ENCODE results near the gene CCDC97. TPM values are rescaled to one million over a fixed set of nuclear protein-coding genes. Genes with fewer than 3 reads are reported as not detected.
A peak's percentile ranks its signal among the peaks of the same experiment; 100 is the strongest.
"Not testable (repeated sequence)": the region's sequence is repeated elsewhere in the genome, so short reads cannot be mapped to it uniquely, and the experiment has no call there.

CCDC97 gene
- polyA plus RNA-seq, 6 donors from 2014 or later, result 19.8 to 37.2 (median 31.7) TPM

- no peaks in the 10 kb centered on the region for H3K27me3 Mint-ChIP-seq
- H3K36me3 Mint-ChIP-seq, result peaks cover 21 to 41% of the 10 kb centered on the region in 2 donors
- no peaks in the 10 kb centered on the region for H3K9me3 Mint-ChIP-seq
- H3K4me3 Mint-ChIP-seq, result no peak overlapping the region
- ATAC-seq (ENCODE audit: low read depth in 2 of 2) (no peak), DNase-seq (no peak)
- peak overlapping the region in 1 of 6 donors; percentile 8 for H3K27ac Mint-ChIP-seq
- peaks cover 0 to 3% (median 0%) of the 10 kb centered on the region in 3 donors for H3K4me1 Mint-ChIP-seq
Measured at GRCh38 chr19:41278478-41278877, 31.5 kb upstream of the CCDC97 start.

- peaks cover 0 to 2% (median 0%) of the 10 kb centered on the region in 3 donors for H3K4me1 Mint-ChIP-seq
- H3K9me3 Mint-ChIP-seq, result no peaks in the 10 kb centered on the region
- no peaks in the 10 kb centered on the region for H3K27me3 Mint-ChIP-seq
- H3K4me3 Mint-ChIP-seq, result peak overlapping the region in 1 of 8 donors; percentile 44
- DNase-seq (no peak), ATAC-seq (ENCODE audit: low read depth in 2 of 2) (no peak)
- peaks cover 0 to 7% of the 10 kb centered on the region in 2 donors for H3K36me3 Mint-ChIP-seq
- H3K27ac Mint-ChIP-seq, result peak overlapping the region in 2 of 6 donors; percentile 36 to 79
Measured at GRCh38 chr19:41288673-41289530, 21.1 kb upstream of the CCDC97 start.

GRCh38 chr19:41289814-41290213, 20.2 kb upstream of the CCDC97 start:
- H3K4me1 Mint-ChIP-seq; DNase-seq; H3K27me3 Mint-ChIP-seq; H3K9me3 Mint-ChIP-seq; H3K27ac Mint-ChIP-seq; H3K4me3 Mint-ChIP-seq; ATAC-seq (ENCODE audit: low read depth in 2 of 2): not testable (repeated sequence)
- peaks cover 7 to 16% of the 10 kb centered on the region in 2 donors for H3K36me3 Mint-ChIP-seq

GRCh38 chr19:41294393-41294792, 15.6 kb upstream of the CCDC97 start:
- Mint-ChIP-seq H3K4me3 (peak overlapping the region in 1 of 8 donors; percentile 15), H3K4me1 (peaks cover 22 to 31% (median 29%) of the 10 kb centered on the region in 3 donors), H3K27me3 (no peaks in the 10 kb centered on the region)

GRCh38 chr19:41295499-41295898, 14.5 kb upstream of the CCDC97 start:
- Mint-ChIP-seq H3K4me3 (peak overlapping the region in 1 of 8 donors; percentile 47), H3K4me1 (peaks cover 28 to 42% (median 36%) of the 10 kb centered on the region in 3 donors), H3K27ac (peak overlapping the region in 5 of 6 donors; percentile 82 to 99 (median 98)), H3K36me3 (peaks cover 12 to 21% of the 10 kb centered on the region in 2 donors), H3K9me3 (no peaks in the 10 kb centered on the region), H3K27me3 (no peaks in the 10 kb centered on the region)
- ATAC-seq (ENCODE audit: low read depth in 2 of 2) (no peak), DNase-seq (no peak)

More at GRCh38 chr19:41294393-41294792, 15.6 kb upstream of the CCDC97 start:
- Mint-ChIP-seq H3K9me3 (no peaks in the 10 kb centered on the region), H3K36me3 (peaks cover 12 to 21% of the 10 kb centered on the region in 2 donors), H3K27ac (peak overlapping the region in 4 of 6 donors; percentile 42 to 97 (median 53))
- no peak for ATAC-seq (ENCODE audit: low read depth in 2 of 2)
- DNase-seq, result no peak

GRCh38 chr19:41296433-41296871, 13.5 kb upstream of the CCDC97 start:
- peaks cover 33 to 52% (median 42%) of the 10 kb centered on the region in 3 donors for H3K4me1 Mint-ChIP-seq
- no peaks in the 10 kb centered on the region for H3K9me3 Mint-ChIP-seq
- H3K4me3 Mint-ChIP-seq, result no peak overlapping the region
- ATAC-seq (ENCODE audit: low read depth in 2 of 2) (no peak), DNase-seq (no peak)
- H3K27me3 Mint-ChIP-seq, result no peaks in the 10 kb centered on the region
- H3K36me3 Mint-ChIP-seq, result peaks cover 12 to 21% of the 10 kb centered on the region in 2 donors
- peak overlapping the region; percentile 96 to 99 (median 98) for H3K27ac Mint-ChIP-seq

- DNase-seq (peak; percentile 62), ATAC-seq (ENCODE audit: low read depth in 2 of 2) (peak; percentile 79)
- H3K27ac Mint-ChIP-seq, result peak overlapping the region; percentile 96 to 99 (median 98)
- H3K4me3 Mint-ChIP-seq, result peak overlapping the region in 7 of 8 donors; percentile 6 to 82 (median 66)
- H3K4me1 Mint-ChIP-seq, result peaks cover 42 to 65% (median 56%) of the 10 kb centered on the region in 3 donors
- no peaks in the 10 kb centered on the region for H3K9me3 Mint-ChIP-seq
- no peaks in the 10 kb centered on the region for H3K27me3 Mint-ChIP-seq
- peaks cover 12 to 19% of the 10 kb centered on the region in 2 donors for H3K36me3 Mint-ChIP-seq
Measured at GRCh38 chr19:41297628-41298347, 12.2 kb upstream of the CCDC97 start.

- Mint-ChIP-seq H3K27ac (peak overlapping the region; percentile 96 to 99 (median 98)), H3K9me3 (no peaks in the 10 kb centered on the region), H3K27me3 (no peaks in the 10 kb centered on the region), H3K4me3 (peak overlapping the region in 7 of 8 donors; percentile 6 to 82 (median 66)), H3K36me3 (peaks cover 12 to 19% of the 10 kb centered on the region in 2 donors), H3K4me1 (peaks cover 46 to 72% (median 60%) of the 10 kb centered on the region in 3 donors)
- ATAC-seq (ENCODE audit: low read depth in 2 of 2), result peak; percentile 39 to 56
- peak; percentile 48 for DNase-seq
Measured at GRCh38 chr19:41298348-41298964, 11.5 kb upstream of the CCDC97 start.

GRCh38 chr19:41299046-41299754, 10.8 kb upstream of the CCDC97 start:
- H3K27me3 Mint-ChIP-seq, result no peaks in the 10 kb centered on the region
- DNase-seq (no peak), ATAC-seq (ENCODE audit: low read depth in 2 of 2) (no peak)
- H3K9me3 Mint-ChIP-seq, result no peaks in the 10 kb centered on the region
- peaks cover 47 to 77% (median 65%) of the 10 kb centered on the region in 3 donors for H3K4me1 Mint-ChIP-seq
- peaks cover 13 to 18% of the 10 kb centered on the region in 2 donors for H3K36me3 Mint-ChIP-seq
- peak overlapping the region; percentile 80 to 99 (median 96) for H3K27ac Mint-ChIP-seq
- H3K4me3 Mint-ChIP-seq, result no peak overlapping the region

GRCh38 chr19:41299755-41300089, 10.2 kb upstream of the CCDC97 start:
- H3K4me3 Mint-ChIP-seq, result no peak overlapping the region
- no peaks in the 10 kb centered on the region for H3K9me3 Mint-ChIP-seq
- peak overlapping the region in 4 of 6 donors; percentile 96 to 99 (median 98) for H3K27ac Mint-ChIP-seq
- DNase-seq (no peak), ATAC-seq (ENCODE audit: low read depth in 2 of 2) (no peak)
- peaks cover 50 to 83% (median 69%) of the 10 kb centered on the region in 3 donors for H3K4me1 Mint-ChIP-seq
- H3K27me3 Mint-ChIP-seq, result no peaks in the 10 kb centered on the region
- peaks cover 12 to 15% of the 10 kb centered on the region in 2 donors for H3K36me3 Mint-ChIP-seq

- peaks cover 6 to 9% of the 10 kb centered on the region in 2 donors for H3K36me3 Mint-ChIP-seq
- ATAC-seq (ENCODE audit: low read depth in 2 of 2), result no peak
Measured at GRCh38 chr19:41300555-41300954, 9.4 kb upstream of the CCDC97 start.

GRCh38 chr19:41302624-41303351, 7.2 kb upstream of the CCDC97 start:
- Mint-ChIP-seq H3K36me3 (peaks cover 9 to 21% of the 10 kb centered on the region in 2 donors), H3K27ac (peak overlapping the region; percentile 95 to 100 (median 98)), H3K4me1 (peaks cover 48 to 84% (median 63%) of the 10 kb centered on the region in 3 donors), H3K4me3 (peak overlapping the region; percentile 40 to 85 (median 64)), H3K27me3 (no peaks in the 10 kb centered on the region), H3K9me3 (no peaks in the 10 kb centered on the region)
- ATAC-seq (ENCODE audit: low read depth in 2 of 2), result peak; percentile 63 to 71
- peak; percentile 62 for DNase-seq

More at GRCh38 chr19:41300555-41300954, 9.4 kb upstream of the CCDC97 start:
- Mint-ChIP-seq H3K27me3 (no peaks in the 10 kb centered on the region), H3K27ac (peak overlapping the region in 5 of 6 donors; percentile 29 to 99 (median 95)), H3K9me3 (no peaks in the 10 kb centered on the region), H3K4me3 (peak overlapping the region in 2 of 8 donors; percentile 6 to 63), H3K4me1 (peaks cover 46 to 85% (median 69%) of the 10 kb centered on the region in 3 donors)
- no peak for DNase-seq

Data from naive B cell (primary cell).